Uterus (tissue), 2 donors: Measurements from ENCODE around the gene MMEL1.
"Not testable (repeated sequence)": the region's sequence is repeated elsewhere in the genome, so short reads cannot be mapped to it uniquely, and the experiment has no call there.

Experiments
- POLR2A ChIP-seq, 2 donors: fragments of 450-650 bp; IDR thresholded peaks; one replicate each; pipeline ENCODE4 v1.6.1; 2016; ENCODE audit warnings: antibody characterized with exemption in 2 of 2, mild to moderate bottlenecking in 1 of 2, moderate library complexity in 1 of 2
- TF ChIP-seq, protein P1 (sequence below), 4 experiments: fragments of 200-600 bp in 2 of 4; fragments of 450-650 bp in 2 of 4; sonication (generic) in 2 of 4; IDR thresholded peaks; one replicate each; pipeline ENCODE4 v1.5.1; 2016 to 2019; ENCODE audit warnings: antibody characterized with exemption in 4 of 4, mild to moderate bottlenecking in 2 of 4, moderate library complexity in 1 of 4

DNA sequence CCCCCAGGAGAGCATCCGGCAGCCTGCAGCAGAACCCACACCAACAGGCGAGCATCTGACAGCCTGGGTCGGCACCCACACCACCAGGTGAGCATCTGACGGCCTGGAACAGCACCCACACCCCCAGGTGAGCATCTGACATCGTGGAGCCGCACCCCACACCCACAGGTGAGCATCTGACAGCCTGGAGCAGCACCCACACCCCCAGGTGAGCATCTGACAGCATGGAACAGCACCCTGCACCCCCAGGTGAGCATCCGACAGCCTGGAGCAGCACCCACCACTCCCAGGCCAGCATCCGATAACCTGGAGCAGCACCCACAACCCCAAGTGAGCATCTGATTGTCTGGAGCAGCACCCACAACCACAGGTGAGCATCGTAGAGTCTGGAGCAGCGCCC, 43.9 kb upstream of the MMEL1 start:
- TF ChIP-seq, protein P1, sequence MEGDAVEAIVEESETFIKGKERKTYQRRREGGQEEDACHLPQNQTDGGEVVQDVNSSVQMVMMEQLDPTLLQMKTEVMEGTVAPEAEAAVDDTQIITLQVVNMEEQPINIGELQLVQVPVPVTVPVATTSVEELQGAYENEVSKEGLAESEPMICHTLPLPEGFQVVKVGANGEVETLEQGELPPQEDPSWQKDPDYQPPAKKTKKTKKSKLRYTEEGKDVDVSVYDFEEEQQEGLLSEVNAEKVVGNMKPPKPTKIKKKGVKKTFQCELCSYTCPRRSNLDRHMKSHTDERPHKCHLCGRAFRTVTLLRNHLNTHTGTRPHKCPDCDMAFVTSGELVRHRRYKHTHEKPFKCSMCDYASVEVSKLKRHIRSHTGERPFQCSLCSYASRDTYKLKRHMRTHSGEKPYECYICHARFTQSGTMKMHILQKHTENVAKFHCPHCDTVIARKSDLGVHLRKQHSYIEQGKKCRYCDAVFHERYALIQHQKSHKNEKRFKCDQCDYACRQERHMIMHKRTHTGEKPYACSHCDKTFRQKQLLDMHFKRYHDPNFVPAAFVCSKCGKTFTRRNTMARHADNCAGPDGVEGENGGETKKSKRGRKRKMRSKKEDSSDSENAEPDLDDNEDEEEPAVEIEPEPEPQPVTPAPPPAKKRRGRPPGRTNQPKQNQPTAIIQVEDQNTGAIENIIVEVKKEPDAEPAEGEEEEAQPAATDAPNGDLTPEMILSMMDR (IDR thresholded peaks at IDR 0.05) = not testable (repeated sequence)
- not testable (repeated sequence) for TF ChIP-seq POLR2A (IDR thresholded peaks at IDR 0.05)
